Left lobe of liver (tissue), 2 donors: ENCODE results near the gene TASP1. TPM values are rescaled to one million over a fixed set of nuclear protein-coding genes. Genes with fewer than 3 reads are reported as not detected.

Experiments used
- ATAC-seq: fragments of 200-7000 bp; cut with Tn5 transposase; one replicate; pipeline ENCODE4 v1.9.1; 2020; ENCODE audit warnings: mild to moderate bottlenecking, moderate library complexity
- DNase-seq: peaks from one replicate; pipeline ENCODE4 v3.0.0-alpha.2; 2020; ENCODE audit warnings: low spot score
- total RNA-seq: library from RNA; stranded (reverse); gene quantifications from one replicate; pipeline ENCODE4 v1.2.1, GENCODE V29; 2021
- donor health status: DM: no; HTN: no; CAD: no; lungs with moderate emphysema.
- donor health status: DM: no; HTN: yes; CAD: no.

TASP1 gene
- total RNA-seq, 1 donor from 2014 or later, result 5.1 TPM

DNA sequence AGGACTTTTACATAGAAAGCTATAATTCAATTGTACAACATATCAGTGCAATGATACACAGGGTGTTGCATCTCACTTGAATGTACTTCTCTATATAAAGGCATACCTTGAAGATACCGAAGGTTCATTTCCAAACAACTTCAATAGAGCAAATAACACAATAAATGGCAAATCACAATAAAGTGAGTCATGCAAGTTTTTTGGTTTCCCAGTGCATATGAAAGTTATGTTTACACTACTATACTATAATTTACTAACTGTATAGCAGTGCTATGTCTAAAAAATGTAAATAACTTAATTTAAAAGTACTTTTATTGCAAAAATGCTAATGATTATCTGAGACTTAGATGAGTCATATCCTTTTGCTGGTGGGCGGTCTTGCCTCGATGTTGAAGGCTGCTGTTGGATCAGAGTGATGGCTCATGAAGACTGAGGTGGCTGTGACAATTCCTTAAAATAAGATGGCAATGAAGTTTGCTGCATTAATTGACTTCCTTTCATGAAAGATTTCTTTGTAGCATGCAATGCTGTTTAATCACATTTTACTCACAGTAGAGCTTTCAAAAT lies 188.8 kb downstream of the TASP1 start:
- DNase-seq (no peak), ATAC-seq (no peak)

DNA sequence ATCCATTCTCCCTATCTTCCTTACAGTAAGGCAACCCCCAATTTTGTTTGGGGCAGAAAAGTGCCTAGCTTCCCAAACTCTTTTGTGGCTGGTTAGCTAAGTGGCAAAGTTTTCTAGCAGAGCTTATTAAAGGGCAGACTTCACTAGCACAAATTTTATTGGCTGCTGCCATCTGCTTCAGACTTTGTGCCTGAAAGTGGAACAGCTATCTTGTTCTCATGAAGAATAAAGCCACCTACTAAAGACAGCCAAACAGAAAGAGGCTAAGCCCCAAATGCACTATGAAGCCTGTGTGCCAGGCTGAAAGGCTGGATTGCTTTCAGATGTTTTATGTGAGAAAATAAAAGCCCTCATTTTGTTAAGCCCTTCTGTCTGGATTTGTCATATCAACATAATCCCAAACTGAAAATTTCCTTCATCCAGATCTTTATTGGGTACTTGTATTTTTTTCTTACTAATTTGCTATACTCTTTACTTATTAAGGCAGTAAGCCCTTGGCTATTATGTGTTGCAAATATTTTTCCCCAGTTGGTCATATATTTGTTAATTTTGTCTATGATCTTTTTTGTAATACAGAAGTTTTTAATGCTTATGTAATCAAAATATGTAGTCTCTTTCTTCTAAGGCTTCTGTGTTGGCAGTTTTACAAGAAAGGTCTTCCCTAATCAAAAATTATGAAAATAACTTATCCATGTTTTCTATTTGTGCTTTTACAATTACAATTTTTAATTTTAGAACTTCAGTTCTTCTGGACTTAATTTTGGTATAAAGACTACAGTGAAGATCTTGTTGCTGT lies 191.1 kb downstream of the TASP1 start:
- peak; percentile 88 for ATAC-seq
- peak; percentile 45 for DNase-seq

DNA sequence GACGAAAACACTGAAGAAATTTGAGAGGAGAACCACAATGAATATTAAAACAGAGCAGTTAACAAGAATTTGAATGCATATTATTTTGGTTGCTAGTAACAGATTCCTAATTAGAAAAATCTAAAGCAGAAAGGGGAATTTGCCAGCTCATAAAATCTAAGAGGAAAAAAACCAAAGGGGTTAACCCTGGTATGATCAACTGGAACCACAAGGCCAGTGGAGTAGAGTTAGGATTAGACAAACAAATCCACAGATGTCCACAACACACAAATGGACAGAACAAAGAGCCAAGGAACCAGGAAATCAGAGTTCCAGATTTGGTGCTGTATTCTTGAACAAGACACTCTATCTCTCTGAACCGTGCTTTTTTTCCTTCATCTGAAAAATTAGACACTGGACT lies 195.0 kb downstream of the TASP1 start:
- ATAC-seq (no peak), DNase-seq (no peak)

DNA sequence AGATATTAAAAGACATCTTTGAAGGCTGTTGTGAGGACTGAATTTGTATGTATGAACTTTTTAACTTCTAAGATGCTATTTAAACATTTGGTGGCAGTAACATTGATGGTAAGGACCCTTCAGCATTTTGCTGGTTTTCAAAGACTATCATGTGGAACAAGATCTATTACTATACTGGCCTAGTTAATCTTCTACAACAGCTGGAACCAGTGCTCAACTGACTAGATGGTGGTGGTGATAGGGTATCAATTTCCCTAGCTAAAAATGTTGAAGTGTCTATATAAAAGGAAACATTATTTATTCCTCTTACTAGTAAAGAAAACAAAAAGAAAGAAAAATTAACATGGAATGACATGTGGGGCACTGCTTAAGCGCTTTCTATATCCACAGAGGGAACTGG lies 195.7 kb downstream of the TASP1 start:
- no peak for ATAC-seq
- DNase-seq, result no peak

DNA sequence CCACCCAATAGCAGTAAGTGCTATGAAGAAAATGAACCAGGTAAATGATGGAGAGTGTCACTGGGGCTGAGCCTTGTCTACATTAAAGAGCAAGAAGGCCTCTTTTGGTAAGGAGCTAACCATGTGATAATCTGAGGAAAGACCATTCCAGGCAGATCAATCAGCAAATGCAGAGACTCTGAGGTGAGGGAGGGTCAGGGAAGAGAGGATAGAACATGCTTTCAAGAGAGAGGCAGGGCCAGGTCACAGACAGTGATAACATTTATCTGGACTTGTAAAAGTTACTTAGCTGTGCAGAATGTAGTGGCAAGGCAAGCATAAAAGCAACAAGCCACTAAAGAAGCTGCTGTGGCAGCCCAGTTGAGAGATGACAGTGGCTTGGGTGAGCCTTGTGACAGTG lies 197.3 kb downstream of the TASP1 start:
- no peak for ATAC-seq
- DNase-seq, result no peak

DNA sequence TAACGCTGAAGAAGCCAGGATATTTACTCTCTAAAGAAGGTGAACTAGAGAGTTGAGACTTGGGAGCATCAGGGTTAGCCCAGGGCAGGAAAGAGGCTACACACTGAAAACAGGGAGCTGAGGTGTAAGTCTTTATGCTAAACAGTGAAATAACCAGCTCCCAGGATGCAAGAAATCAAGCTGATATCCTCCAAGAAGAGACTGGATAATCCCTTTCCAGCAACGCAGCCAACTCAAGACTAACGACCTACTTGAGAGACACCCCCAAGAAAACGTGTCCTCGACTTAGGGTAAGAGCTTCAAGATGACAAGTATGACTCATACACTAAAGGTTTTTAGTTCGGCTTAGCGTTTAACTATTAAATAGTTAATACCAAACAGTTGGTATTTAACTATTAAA lies 202.2 kb downstream of the TASP1 start:
- ATAC-seq (no peak), DNase-seq (no peak)

DNA sequence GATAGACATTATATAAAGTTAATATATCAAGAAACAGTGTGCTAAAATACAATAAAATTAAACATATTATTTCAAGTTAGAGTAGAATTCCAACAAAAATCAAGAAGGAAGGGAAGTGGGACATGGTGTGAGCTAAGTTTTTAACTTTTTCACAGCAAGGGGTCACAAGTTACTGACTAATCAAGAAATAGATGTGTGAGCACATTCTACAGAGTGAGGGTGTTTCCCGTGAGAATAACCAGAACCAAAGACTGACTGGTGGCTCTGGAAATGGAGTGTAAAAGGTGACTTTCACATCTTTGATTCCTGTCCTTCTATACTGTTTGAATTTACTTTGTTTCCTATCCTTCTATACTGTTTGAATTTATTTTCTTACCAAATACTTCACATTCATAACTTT lies 206.6 kb downstream of the TASP1 start:
- no peak for ATAC-seq
- DNase-seq, result no peak

DNA sequence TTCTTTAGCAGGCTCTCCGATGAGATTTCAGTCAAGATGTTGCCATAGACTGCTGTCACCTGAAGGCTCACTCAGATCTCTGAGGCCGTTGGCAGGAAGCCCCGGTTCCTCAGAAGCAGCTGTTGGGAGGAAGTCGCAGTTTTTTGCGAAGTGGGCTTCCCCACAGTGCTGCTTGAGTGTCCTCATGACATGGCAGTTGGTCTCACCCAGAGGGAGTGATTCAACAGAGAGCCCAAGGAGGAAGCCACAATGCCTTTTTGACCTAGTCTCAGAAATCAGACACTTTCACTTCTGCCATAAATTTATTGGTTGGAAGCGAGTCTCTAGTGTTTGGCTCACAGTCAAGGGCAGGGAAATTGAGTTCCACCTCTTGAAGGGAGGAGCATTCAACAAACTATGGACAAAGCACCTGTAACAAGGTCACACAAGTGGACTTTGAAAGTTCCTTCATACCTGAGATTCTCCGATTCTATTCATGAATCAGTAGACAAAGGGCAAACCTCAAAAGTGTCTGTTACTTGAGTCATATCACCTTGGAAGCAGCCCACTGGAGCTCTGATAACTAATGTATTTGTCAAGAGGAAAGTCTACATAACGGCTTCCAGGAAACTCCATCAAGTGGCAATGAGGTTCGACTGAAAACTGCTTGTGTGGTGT lies 208.3 kb downstream of the TASP1 start:
- no peak for DNase-seq
- no peak for ATAC-seq

DNA sequence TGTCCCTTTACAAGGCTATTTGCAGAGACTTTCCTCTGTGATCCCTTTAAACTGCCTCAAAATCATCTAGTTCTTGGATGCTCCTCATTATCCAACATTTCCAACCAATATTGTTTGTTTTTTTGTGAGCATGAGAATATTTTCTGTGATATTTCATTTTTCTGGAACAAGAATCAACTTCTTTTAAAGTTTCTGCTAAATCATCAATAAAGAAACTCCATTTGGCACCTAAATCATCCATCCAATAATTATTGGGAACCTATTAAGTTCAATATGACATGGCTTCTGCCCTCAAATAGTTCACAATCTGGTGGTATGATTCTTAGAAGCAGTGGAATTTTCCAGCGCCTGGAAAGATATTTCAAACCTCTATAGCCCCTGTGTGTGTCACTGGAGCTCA lies 210.0 kb downstream of the TASP1 start:
- DNase-seq (no peak), ATAC-seq (no peak)

DNA sequence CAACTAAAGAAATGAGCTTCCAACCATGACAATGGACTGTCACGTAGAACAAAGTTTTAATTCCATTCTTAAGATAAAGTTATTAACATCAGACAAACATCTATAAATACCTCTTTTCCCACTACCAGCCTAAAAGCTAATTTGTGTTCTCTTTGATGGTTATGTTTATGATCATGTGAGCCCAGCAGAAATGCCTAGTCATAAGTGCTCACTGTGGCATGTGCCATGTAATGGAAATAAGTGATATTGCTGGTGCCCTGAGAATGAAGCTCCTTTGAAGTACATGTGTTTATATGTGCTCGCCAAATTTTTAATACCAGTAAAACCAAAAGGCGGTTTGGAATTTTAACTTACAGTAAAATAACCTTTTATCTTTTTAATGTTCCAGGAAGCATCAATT lies 211.9 kb downstream of the TASP1 start:
- ATAC-seq, result no peak

DNA sequence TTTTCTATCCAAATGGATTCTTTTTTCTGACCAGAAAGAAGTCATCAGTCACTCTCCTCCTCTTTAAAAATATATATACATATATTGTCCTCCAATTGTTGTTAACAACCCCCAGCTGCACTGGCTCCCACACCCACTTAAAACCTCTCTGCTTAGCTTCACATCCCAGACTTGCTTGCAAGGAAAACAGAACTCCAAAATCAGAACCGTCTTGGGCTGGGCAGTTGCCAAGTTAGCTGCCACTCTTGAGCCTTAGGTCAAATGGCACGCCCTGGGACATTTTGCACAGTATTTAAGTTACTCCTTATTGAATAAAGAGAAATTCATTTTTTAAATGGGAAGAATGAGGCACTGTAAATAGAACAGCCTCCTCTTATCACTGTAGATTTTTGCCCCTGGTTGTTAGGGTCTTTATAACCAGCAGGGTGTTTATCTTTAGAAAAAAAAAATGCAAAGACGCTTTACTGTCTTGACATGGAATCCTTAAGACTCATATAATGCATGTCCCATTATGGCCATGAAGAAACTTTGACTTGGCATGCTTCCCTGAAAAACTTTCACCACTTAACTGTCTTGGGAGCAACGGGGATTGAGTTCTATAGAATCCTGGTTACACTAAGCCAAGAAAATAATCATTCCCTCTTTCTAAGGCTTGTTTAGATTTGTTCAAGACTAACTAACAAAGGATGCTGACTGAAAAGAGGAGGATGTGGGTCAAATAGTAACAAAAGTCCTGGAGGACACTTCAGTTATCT lies 213.2 kb downstream of the TASP1 start:
- ATAC-seq, result no peak
- DNase-seq, result no peak

More for the DNA sequence above, 211.9 kb downstream of the TASP1 start:
- no peak for DNase-seq

DNA sequence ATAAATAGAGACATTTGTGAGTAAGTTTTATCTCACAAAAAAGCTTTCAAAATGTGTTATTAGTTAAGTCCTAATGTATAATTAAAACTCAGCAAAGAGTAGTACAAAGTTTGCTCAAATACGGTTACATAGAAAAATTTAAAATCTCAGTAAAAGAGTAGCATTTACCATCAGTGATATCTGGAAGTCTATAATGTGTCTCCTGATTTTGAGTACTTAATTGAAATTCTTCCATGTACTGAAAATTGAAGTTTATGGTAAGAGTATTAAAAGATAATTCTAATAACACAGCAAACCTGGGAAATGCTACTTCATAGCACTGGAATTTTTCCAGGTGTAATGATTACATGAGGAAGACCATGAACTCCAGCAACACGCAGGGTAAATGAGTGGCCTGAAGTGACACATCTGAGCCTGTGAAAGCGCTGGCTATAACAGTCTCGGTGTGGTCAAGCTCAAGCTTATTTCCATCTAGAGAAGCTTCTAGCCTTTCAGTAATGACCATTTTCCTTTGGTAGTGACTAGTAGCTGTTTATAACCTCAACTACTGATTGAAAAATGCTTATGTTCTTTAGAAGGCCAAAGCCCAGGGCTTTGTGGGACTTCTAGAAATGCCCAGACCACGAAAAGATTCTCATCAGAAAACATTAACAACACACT lies 214.4 kb downstream of the TASP1 start:
- DNase-seq (peak; percentile 46), ATAC-seq (peak; percentile 90)

DNA sequence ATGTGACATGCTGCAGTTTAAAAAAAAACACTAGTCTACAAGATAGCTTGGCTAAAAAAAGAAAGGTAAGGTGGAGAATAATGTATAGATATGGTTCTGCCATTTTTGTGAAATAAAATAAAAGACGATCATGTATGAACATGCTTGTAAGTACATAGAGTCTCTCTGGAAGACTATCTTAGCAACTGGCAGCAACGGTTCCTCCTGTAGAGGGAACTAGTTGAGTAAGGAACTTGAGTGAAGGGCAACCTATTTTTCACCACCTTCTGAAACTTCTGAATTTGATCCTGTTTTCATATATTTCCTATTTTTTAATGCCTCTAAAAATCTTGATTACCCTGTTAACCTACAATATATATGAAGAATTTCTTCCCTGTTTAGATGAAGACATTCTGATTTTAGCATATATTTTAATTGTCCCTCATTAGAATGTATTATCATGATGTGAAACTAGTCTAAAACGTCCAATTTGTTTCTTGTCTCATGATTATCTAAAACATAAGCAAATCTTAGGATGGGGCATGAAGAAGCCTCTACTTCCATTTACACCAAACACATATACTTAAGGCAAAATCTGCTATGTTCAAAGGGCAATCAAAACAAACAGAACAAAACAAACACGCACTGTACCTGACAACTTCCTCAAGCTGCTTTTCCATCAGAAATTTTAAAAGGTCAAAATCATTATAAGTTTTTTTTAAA lies 215.1 kb downstream of the TASP1 start:
- DNase-seq, result no peak
- ATAC-seq, result peak; percentile 69

DNA sequence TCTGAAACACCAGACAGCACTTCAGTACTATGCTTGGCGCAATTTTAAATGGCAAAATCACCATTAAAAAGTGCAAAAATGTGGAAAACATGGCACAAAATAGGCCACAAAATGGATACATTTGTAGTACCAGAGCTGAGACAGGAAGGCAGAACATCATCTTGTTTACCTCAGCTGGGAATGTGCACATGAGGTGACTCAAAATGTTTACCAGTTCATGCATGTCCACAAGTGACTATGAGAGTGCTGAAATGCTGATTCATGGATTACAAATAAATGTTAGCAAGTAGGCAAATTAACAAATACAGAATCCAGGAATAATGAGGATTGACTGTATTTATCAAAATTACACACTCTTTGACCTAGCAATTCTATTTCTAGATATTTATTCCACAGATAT lies 216.1 kb downstream of the TASP1 start:
- ATAC-seq (peak; percentile 23), DNase-seq (no peak)

DNA sequence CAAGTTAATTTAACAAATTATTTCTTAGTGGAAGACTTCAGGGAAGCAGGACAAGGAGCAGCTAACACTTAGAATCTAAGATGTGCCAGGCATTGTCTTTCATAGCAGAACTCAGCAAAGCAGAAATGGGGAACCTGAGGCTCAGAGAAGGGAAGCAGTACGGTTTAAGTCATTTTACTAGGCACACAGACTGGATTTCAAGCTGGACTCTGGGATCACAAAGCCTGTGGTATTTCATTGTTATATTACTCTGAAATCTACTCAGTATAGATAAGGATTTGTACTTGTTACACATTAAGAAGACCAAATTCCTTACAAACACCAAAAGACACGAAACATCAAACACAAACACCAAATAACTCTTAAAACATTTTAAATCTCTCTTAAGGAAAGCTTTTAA lies 218.1 kb downstream of the TASP1 start:
- DNase-seq, result no peak
- ATAC-seq, result no peak

DNA sequence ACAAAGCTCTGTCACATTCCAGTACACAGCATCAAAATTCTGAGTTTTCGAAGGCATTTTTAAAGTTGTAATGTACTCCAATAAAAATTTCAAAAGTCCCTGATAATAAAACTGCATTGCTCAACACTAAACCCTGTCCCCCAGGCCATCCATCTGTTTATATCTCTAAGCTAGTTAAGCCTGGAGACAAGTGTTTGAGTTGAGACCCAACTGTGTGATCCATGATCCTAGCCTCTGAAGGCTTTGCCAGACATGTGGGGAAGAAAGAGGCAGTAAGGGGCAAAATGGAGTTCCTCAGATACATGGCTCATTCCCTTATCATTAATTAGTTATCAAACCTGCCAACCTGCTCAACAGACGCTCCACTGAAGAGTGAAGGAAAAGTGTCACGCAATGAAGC lies 219.3 kb downstream of the TASP1 start:
- peak; percentile 13 for ATAC-seq
- DNase-seq, result no peak

DNA sequence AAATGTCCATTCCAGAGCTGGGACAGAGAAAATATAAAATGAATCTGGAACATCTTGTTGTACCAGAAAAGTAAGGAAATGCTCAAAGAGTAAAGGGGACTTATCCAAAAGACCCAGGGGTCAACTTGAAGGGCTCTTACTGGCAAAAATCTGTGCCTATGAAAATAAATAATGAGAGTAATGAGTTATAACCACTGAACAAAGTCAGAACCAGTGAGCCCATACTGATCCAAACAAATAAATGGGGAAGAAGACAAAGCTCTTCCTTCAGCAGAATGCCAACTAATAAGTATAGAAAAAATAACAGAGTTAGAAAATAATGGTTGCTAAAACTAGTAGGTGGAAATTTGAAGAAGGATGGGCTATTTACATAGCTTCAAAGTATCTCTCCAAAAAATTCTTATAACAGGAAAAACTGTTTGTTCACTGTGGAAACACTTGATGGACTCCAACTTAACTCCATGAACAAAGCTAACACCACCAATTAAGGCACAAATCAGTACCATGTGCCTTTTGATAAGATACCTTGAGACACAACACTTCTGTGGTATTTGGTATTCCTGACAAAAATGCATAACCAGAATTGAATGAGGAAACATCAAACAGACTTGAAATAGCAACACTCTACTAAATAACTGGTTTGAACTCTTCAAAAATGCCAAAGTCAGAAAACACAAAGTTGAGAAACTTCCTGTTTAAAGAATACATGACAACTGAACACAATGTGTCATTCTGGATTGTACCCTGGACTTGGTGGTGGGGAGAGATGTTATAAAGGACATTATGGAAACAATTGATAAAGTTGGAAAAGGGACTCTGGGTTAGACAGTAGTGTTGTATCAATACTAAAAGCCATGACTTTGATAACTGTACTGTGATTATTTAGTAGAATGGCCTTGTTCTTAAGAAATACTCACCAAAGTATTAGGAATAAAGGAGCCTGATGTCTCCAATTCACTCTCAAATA lies 220.2 kb downstream of the TASP1 start:
- no peak for DNase-seq
- peak; percentile 70 for ATAC-seq

DNA sequence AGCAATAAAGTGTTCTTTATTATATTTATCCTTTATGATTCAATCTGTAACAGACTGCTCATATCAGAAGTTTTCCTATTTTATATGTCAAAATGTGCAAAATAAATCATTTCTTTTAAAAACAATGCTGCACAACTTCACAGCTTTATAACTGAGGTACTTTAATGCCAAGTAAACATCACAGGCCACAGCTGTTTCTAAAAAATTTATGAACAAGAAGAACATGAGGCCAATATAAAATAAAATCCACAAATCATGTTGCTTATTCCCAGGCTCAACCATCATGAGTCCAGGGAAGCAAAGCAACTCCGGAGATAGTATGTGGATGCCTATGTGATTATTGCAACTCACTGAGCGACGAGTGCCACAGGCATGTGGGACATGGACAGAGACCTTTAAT lies 222.2 kb downstream of the TASP1 start:
- ATAC-seq, result no peak

DNA sequence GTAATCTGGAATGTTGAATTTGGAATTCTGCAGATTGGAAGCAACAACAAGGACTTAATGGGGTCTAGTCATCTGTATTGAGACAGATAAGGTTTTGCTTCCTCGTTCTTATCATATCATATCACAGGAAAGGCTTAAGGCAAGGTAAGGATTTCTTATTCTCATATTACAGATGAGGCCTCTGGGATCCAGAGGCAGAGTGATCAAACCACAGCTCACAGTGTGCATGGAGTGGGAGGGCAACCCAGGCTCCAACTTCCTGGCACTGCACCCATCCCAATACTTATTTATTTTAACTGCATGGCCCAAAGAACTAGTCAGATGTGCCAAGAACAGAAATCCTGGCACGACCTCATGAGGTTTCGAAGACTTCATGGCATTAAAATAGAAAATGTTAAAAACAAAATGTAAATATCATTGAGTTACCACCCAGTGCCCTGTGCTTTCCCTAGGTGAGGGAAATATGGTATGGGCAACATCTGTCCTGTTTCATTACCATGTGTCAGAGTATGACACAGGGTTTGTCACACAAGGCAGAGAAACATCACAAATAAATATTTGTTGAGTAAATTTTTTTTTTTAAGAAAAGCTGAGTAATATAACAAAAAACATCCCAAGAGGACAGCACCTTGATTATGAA lies 225.8 kb downstream of the TASP1 start:
- DNase-seq, result peak; percentile 61
- ATAC-seq, result peak; percentile 96

More for the DNA sequence above, 222.2 kb downstream of the TASP1 start:
- DNase-seq, result no peak
